CD4-positive, CD25-positive, alpha-beta regulatory T cell (primary cell): ENCODE measurements around the gene ADORA1. TPM values are rescaled to one million over a fixed set of nuclear protein-coding genes. Genes with fewer than 3 reads are reported as not detected.

Experiments
- ATAC-seq, 2 donors: fragments of 150-1000 bp; cut with Tn5 transposase; one replicate each; pipeline ENCODE4 v1.10.0; 2021; ENCODE audit warnings: low read depth in 2 of 2, moderate number of reproducible peaks in 2 of 2, moderate library complexity in 1 of 2
- DNase-seq, 3 donors: peaks; one replicate each; pipeline versions ENCODE4 v3.0.0 to v3.0.0-alpha.2; 2012 to 2022; ENCODE audit warnings: mixed read lengths in 1 of 3
- H3K27ac ChIP-seq: one replicate; pipeline ENCODE4 v1.7.0; 2013; ENCODE audit warnings: mild to moderate bottlenecking, low read length; ENCODE audit not compliant: insufficient read depth, poor library complexity, severe bottlenecking
- H3K27me3 ChIP-seq: one replicate; pipeline ENCODE4 v1.7.0; 2013; ENCODE audit warnings: low read length; ENCODE audit not compliant: control insufficient read depth, insufficient read depth
- H3K36me3 ChIP-seq: one replicate; pipeline ENCODE4 v1.7.0; 2013; ENCODE audit warnings: mild to moderate bottlenecking, low read length, moderate library complexity; ENCODE audit not compliant: control insufficient read depth, insufficient read depth
- H3K4me1 ChIP-seq: 2 replicates; pipeline ENCODE4 v1.7.0; 2013; ENCODE audit warnings: mild to moderate bottlenecking, low read length; ENCODE audit not compliant: insufficient read depth, control insufficient read depth, poor library complexity, severe bottlenecking
- H3K4me3 ChIP-seq: one replicate; pipeline ENCODE4 v1.7.0; 2013; ENCODE audit warnings: low read depth, mild to moderate bottlenecking, low read length, moderate library complexity
- H3K9me3 ChIP-seq, 2 experiments: 1 replicate in 1 of 2; 2 replicates in 1 of 2; pipeline ENCODE4 v1.7.0; 2013; ENCODE audit warnings: low read length in 2 of 2, mild to moderate bottlenecking in 1 of 2, moderate library complexity in 1 of 2; ENCODE audit not compliant: control insufficient read depth in 2 of 2
- H3K27ac Mint-ChIP-seq, 3 donors: one replicate each; pipeline ENCODE4 v1.8.0; 2020 to 2022; ENCODE audit warnings: mild to moderate bottlenecking in 3 of 3, mixed read lengths in 3 of 3, moderate library complexity in 2 of 3
- H3K27me3 Mint-ChIP-seq: one replicate; pipeline ENCODE4 v1.8.0; 2022; ENCODE audit warnings: mild to moderate bottlenecking, mixed read lengths
- H3K36me3 Mint-ChIP-seq: one replicate; pipeline ENCODE4 v1.8.0; 2020; ENCODE audit warnings: mixed read lengths
- H3K4me1 Mint-ChIP-seq, 4 donors: one replicate each; pipeline ENCODE4 v1.8.0; 2020 to 2022; ENCODE audit warnings: mixed read lengths in 4 of 4, mild to moderate bottlenecking in 1 of 4
- H3K4me3 Mint-ChIP-seq, 4 donors: one replicate each; pipeline ENCODE4 v1.8.0; 2020 to 2022; ENCODE audit warnings: mild to moderate bottlenecking in 4 of 4, mixed read lengths in 4 of 4, moderate library complexity in 3 of 4
- H3K9me3 Mint-ChIP-seq, 7 donors: one replicate each; pipeline ENCODE4 v1.8.0; 2020 to 2022; ENCODE audit warnings: mixed read lengths in 7 of 7, mild to moderate bottlenecking in 3 of 7, moderate library complexity in 2 of 7
- polyA plus RNA-seq, 4 donors: library from polyadenylated mRNA; unstranded; fragments of 300-500 nt; fragmentation: Illumina TruSeq; gene quantifications; one replicate each; pipeline ENCODE4 v1.2.3, GENCODE V29; 2021
- total RNA-seq: library from RNA; stranded (reverse); gene quantifications from one replicate; pipeline ENCODE4 v1.2.3, GENCODE V29; 2022

Gene ADORA1
- total and polyA plus RNA-seq, 5 donors from 2014 or later, result not detected

GRCh38 chr1:203210350-203210749 is 82.8 kb downstream of the ADORA1 start:
- no peaks in the 10 kb centered on the region for H3K4me1 ChIP-seq
- no peaks in the 10 kb centered on the region for H3K9me3 ChIP-seq
- Mint-ChIP-seq H3K4me1 (peaks cover 0 to 2% (median 0%) of the 10 kb centered on the region in 4 donors), H3K4me3 (no peak overlapping the region), H3K27ac (no peak overlapping the region), H3K9me3 (peaks cover 0 to 1% (median 0%) of the 10 kb centered on the region in 7 donors), H3K27me3 (peaks cover 18% of the 10 kb centered on the region), H3K36me3 (no peaks in the 10 kb centered on the region)
- H3K36me3 ChIP-seq, result no peaks in the 10 kb centered on the region
- no peak overlapping the region for H3K4me3 ChIP-seq
- ATAC-seq (no peak), DNase-seq (no peak)
- no peak overlapping the region for H3K27ac ChIP-seq
- peaks cover 7% of the 10 kb centered on the region for H3K27me3 ChIP-seq

GRCh38 chr1:203210988-203211387 is 83.5 kb downstream of the ADORA1 start:
- Histone ChIP-seq H3K4me1 (no peaks in the 10 kb centered on the region), H3K27me3 (peaks cover 7% of the 10 kb centered on the region), H3K27ac (no peak overlapping the region), H3K36me3 (no peaks in the 10 kb centered on the region), H3K9me3 (no peaks in the 10 kb centered on the region), H3K4me3 (no peak overlapping the region)
- Mint-ChIP-seq H3K27ac (no peak overlapping the region), H3K36me3 (no peaks in the 10 kb centered on the region), H3K4me1 (peaks cover 0 to 2% (median 0%) of the 10 kb centered on the region in 4 donors), H3K4me3 (no peak overlapping the region), H3K9me3 (peaks cover 0 to 1% (median 0%) of the 10 kb centered on the region in 7 donors), H3K27me3 (peaks cover 19% of the 10 kb centered on the region)
- ATAC-seq, result no peak
- DNase-seq, result no peak

DNA sequence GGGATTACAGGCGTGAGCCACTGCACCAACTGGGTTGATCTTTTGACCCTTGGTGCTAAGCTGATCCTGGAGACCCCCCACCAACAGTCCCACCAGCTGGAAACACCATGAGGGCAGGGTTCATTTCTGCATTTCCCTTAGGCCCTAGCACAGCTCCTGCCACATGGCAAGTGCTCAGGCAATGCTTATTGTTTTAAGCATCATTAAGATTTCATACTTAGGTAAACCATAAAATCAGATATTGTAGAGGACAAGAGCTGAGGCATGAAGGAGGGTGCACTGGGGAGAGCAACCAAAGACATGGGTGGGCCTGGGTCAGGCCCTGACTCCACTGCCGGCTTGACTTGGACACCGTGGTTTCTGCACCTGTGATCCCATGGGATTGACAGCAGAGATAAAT is 84.3 kb downstream of the ADORA1 start:
- no peaks in the 10 kb centered on the region for H3K36me3 ChIP-seq
- Mint-ChIP-seq H3K27me3 (peaks cover 19% of the 10 kb centered on the region), H3K4me3 (no peak overlapping the region), H3K9me3 (peaks cover 0 to 1% (median 0%) of the 10 kb centered on the region in 7 donors), H3K4me1 (peaks cover 0 to 5% (median 1%) of the 10 kb centered on the region in 4 donors), H3K36me3 (no peaks in the 10 kb centered on the region), H3K27ac (no peak overlapping the region)
- H3K4me3 ChIP-seq, result no peak overlapping the region
- no peaks in the 10 kb centered on the region for H3K9me3 ChIP-seq
- H3K4me1 ChIP-seq, result no peaks in the 10 kb centered on the region
- H3K27ac ChIP-seq, result no peak overlapping the region
- H3K27me3 ChIP-seq, result peaks cover 7% of the 10 kb centered on the region
- ATAC-seq, result no peak
- no peak for DNase-seq

DNA sequence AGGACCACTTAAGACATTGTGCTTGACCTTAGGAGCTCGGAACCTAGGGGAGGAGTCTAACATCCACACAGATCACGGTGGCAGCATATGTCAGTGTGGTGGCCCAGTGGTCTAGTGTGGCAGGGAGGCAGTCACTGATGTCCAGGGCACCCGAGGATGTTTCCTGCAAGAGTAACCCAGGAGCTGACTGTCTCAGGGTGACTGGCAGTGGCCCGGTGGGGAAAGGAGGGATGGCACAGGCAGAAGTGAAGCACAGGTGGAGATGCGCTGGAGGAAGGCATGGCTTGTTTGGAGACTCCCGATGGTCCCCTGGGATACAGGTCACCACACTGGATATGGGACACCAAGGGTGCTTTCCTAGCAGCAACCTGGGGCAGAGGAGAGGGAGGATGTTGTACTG is 85.6 kb downstream of the ADORA1 start:
- DNase-seq, result no peak

DNA sequence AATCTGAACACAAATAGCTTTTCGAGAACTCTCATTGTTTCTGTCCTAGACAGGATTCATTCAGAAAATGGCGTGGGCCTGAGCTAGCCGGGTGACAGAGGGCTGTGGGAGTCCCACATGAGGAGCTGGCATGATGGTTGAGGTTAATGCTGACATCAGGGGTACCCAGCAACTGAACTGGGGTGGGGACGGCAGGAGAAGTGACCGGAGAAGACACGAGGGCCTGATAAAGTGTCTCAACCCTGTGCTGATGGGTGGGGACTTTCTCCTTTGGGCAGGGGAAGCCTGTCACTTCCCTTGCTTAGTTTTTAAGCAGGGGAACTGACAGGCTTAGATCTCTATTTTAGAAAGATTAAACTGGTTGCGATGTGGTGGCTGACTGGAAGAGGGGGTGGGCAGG is 87.3 kb downstream of the ADORA1 start:
- H3K36me3 Mint-ChIP-seq, result no peaks in the 10 kb centered on the region
- Histone ChIP-seq H3K27me3 (peaks cover 5% of the 10 kb centered on the region), H3K36me3 (no peaks in the 10 kb centered on the region), H3K27ac (no peak overlapping the region), H3K4me1 (no peaks in the 10 kb centered on the region), H3K9me3 (no peaks in the 10 kb centered on the region), H3K4me3 (no peak overlapping the region)
- H3K9me3 Mint-ChIP-seq, result peaks cover 0 to 1% (median 0%) of the 10 kb centered on the region in 7 donors
- H3K27me3 Mint-ChIP-seq, result peaks cover 18% of the 10 kb centered on the region
- peak overlapping the region in 1 of 3 donors; percentile 45 for H3K27ac Mint-ChIP-seq
- peaks cover 0 to 5% (median 1%) of the 10 kb centered on the region in 4 donors for H3K4me1 Mint-ChIP-seq
- no peak for ATAC-seq
- no peak for DNase-seq
- no peak overlapping the region for H3K4me3 Mint-ChIP-seq

More for the DNA sequence above, 85.6 kb downstream of the ADORA1 start:
- Mint-ChIP-seq H3K27me3 (peaks cover 19% of the 10 kb centered on the region), H3K4me1 (peaks cover 0 to 5% (median 1%) of the 10 kb centered on the region in 4 donors), H3K27ac (no peak overlapping the region), H3K36me3 (no peaks in the 10 kb centered on the region), H3K4me3 (no peak overlapping the region), H3K9me3 (peaks cover 0 to 1% (median 0%) of the 10 kb centered on the region in 7 donors)
- H3K27me3 ChIP-seq, result peaks cover 5% of the 10 kb centered on the region
- H3K4me3 ChIP-seq, result no peak overlapping the region
- ATAC-seq, result no peak
- no peaks in the 10 kb centered on the region for H3K4me1 ChIP-seq
- no peaks in the 10 kb centered on the region for H3K9me3 ChIP-seq
- H3K36me3 ChIP-seq, result no peaks in the 10 kb centered on the region
- no peak overlapping the region for H3K27ac ChIP-seq

- no peak overlapping the region for H3K4me3 Mint-ChIP-seq
- peaks cover 14% of the 10 kb centered on the region for H3K27me3 Mint-ChIP-seq
- no peaks in the 10 kb centered on the region for H3K9me3 ChIP-seq
- H3K27me3 ChIP-seq, result no peaks in the 10 kb centered on the region
- no peak overlapping the region for H3K27ac ChIP-seq
- no peaks in the 10 kb centered on the region for H3K4me1 ChIP-seq
- H3K4me1 Mint-ChIP-seq, result peaks cover 0 to 5% (median 1%) of the 10 kb centered on the region in 4 donors
- DNase-seq, result no peak
- H3K4me3 ChIP-seq, result no peak overlapping the region
- no peaks in the 10 kb centered on the region for H3K36me3 ChIP-seq
- no peaks in the 10 kb centered on the region for H3K36me3 Mint-ChIP-seq
- no peaks in the 10 kb centered on the region for H3K9me3 Mint-ChIP-seq
- no peak overlapping the region for H3K27ac Mint-ChIP-seq
- ATAC-seq, result no peak
These were observed 88.0 kb downstream of the ADORA1 start for GRCh38 chr1:203215573-203215972.

- DNase-seq, result peak; percentile 30 to 71 (median 47)
- Mint-ChIP-seq H3K4me1 (peaks cover 0 to 5% (median 1%) of the 10 kb centered on the region in 4 donors), H3K9me3 (no peaks in the 10 kb centered on the region), H3K27me3 (peaks cover 18% of the 10 kb centered on the region), H3K27ac (no peak overlapping the region), H3K4me3 (no peak overlapping the region), H3K36me3 (no peaks in the 10 kb centered on the region)
- Histone ChIP-seq H3K27ac (no peak overlapping the region), H3K4me3 (no peak overlapping the region), H3K4me1 (no peaks in the 10 kb centered on the region), H3K27me3 (no peaks in the 10 kb centered on the region), H3K9me3 (no peaks in the 10 kb centered on the region), H3K36me3 (no peaks in the 10 kb centered on the region)
- no peak for ATAC-seq
These were observed 89.0 kb downstream of the ADORA1 start for GRCh38 chr1:203216274-203217138.
